Retina (tissue), 1 donor: Measurements from ENCODE around the gene RANBP6.
"Not testable (repeated sequence)": the region's sequence is repeated elsewhere in the genome, so short reads cannot be mapped to it uniquely, and the experiment has no call there.

Experiments used
- DNase-seq: peaks from one replicate; pipeline ENCODE4 v3.0.0-alpha.2; 2016

Gene RANBP6

GRCh38 chr9:6015278-6016157, at the start of gene RANBP6:
Gene RANBP6 (minus strand): TSS chr9:6015624. CDS start chr9:6015607, 17 bp downstream.
- peak; percentile 97 for DNase-seq

GRCh38 chr9:6063146-6063545, 47.7 kb upstream of the RANBP6 start:
- not testable (repeated sequence) for DNase-seq

GRCh38 chr9:6055666-6056065, 40.2 kb upstream of the RANBP6 start:
- DNase-seq: no peak

GRCh38 chr9:6055216-6055615, 39.8 kb upstream of the RANBP6 start:
- peak; percentile 8 for DNase-seq

GRCh38 chr9:6054280-6055099, 39.1 kb upstream of the RANBP6 start:
- peak; percentile 57 for DNase-seq

GRCh38 chr9:6052293-6052919, 37.0 kb upstream of the RANBP6 start:
- DNase-seq: peak; percentile 5

- no peak for DNase-seq
Measured at GRCh38 chr9:6051511-6051950, 36.1 kb upstream of the RANBP6 start.

- no peak for DNase-seq
Measured at GRCh38 chr9:6049798-6050197, 34.4 kb upstream of the RANBP6 start.

- no peak for DNase-seq
Measured at GRCh38 chr9:6048039-6048438, 32.6 kb upstream of the RANBP6 start.

- DNase-seq: no peak
Measured at GRCh38 chr9:6047020-6047419, 31.6 kb upstream of the RANBP6 start.

- DNase-seq: no peak
Measured at GRCh38 chr9:6045364-6045763, 29.9 kb upstream of the RANBP6 start.

GRCh38 chr9:6040077-6040476, 24.7 kb upstream of the RANBP6 start:
- DNase-seq: no peak

- DNase-seq: no peak
Measured at GRCh38 chr9:6036391-6036790, 21.0 kb upstream of the RANBP6 start.

GRCh38 chr9:6034954-6035353, 19.5 kb upstream of the RANBP6 start:
- no peak for DNase-seq

- DNase-seq: peak; percentile 9
Measured at GRCh38 chr9:6029604-6030274, 14.3 kb upstream of the RANBP6 start.

- DNase-seq: peak; percentile 3
Measured at GRCh38 chr9:6024035-6024554, 8.7 kb upstream of the RANBP6 start.

- not testable (repeated sequence) for DNase-seq
Measured at GRCh38 chr9:6016975-6017374, 1.6 kb upstream of the RANBP6 start.

- no peak for DNase-seq
Measured at GRCh38 chr9:6014670-6015270, 654 bp downstream of the RANBP6 start.

- DNase-seq: peak; percentile 84
Measured at GRCh38 chr9:6008169-6008979, 7.0 kb downstream of the RANBP6 start.

- no peak for DNase-seq
Measured at GRCh38 chr9:6007770-6008168, 7.7 kb downstream of the RANBP6 start.
